Large intestine (tissue), 3 donors: ENCODE data around the gene ULK3. TPM values are rescaled to one million over a fixed set of nuclear protein-coding genes. Genes with fewer than 3 reads are reported as not detected.

ENCODE experiments used
- DNase-seq, 2 donors: peaks; one replicate each; pipeline versions ENCODE4 v3.0.0 to v3.0.0-alpha.2; 2013
- H3K27ac ChIP-seq: one replicate; pipeline ENCODE4 v1.5.1; 2013; ENCODE audit warnings: low read length
- H3K27me3 ChIP-seq: 2 replicates; pipeline ENCODE4 v1.6.1; 2013; ENCODE audit warnings: low read length; ENCODE audit not compliant: control insufficient read depth, insufficient read depth
- H3K36me3 ChIP-seq: 2 replicates; pipeline ENCODE4 v1.6.1; 2013; ENCODE audit warnings: low read length; ENCODE audit not compliant: control insufficient read depth, insufficient read depth
- H3K4me1 ChIP-seq: one replicate; pipeline ENCODE4 v1.6.1; 2013; ENCODE audit warnings: low read length; ENCODE audit not compliant: control insufficient read depth, insufficient read depth
- H3K4me3 ChIP-seq: one replicate; pipeline ENCODE4 v1.5.1; 2013; ENCODE audit warnings: low read length
- H3K9me3 ChIP-seq: one replicate; pipeline ENCODE4 v1.6.1; 2013; ENCODE audit warnings: mild to moderate bottlenecking, low read depth, low read length, moderate library complexity; ENCODE audit not compliant: control insufficient read depth
- WGBS: methylation state at CpG from one replicate; pipeline ENCODE4 v1.1.5; 2013; ENCODE audit warnings: low lambda C conversion rate; ENCODE audit not compliant: insufficient coverage; 5-methylcytosine and 5-hydroxymethylcytosine counted together
- polyA plus RNA-seq: library from polyadenylated mRNA; unstranded; fragments of 120-200 nt; gene quantifications from one replicate; pipeline ENCODE4 v1.2.1, GENCODE V29; 2013

The ULK3 gene
- polyA plus RNA-seq, 1 donor, result 83.8 TPM

DNA sequence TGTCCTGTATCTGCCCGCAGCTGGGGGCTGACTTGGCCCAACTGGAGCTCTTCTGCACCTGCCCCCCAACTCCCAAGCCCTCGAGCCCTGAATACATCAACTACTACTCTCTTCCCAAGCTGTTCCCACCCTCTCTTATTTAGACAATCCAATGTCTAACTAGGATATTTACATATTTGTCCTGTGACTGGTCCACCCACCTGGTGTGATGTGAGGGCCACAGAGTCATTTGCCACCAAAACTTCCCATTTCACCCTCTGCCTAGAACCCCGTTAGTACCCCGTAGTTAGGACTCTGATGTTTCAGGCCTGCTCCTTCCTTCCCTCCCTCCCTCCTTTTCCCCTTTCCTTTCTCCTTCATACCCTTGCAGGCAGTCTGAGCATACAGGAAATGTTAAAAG is 10.1 kb downstream of the ULK3 start:
- H3K27me3 ChIP-seq, result peaks cover 10% of the 10 kb centered on the region
- H3K27ac ChIP-seq, result no peak overlapping the region
- no CpG with 5 or more reads among the region's 4 CpGs for WGBS
- H3K4me1 ChIP-seq, result peaks cover 22% of the 10 kb centered on the region
- H3K4me3 ChIP-seq, result no peak overlapping the region
- peaks cover 24% of the 10 kb centered on the region for H3K36me3 ChIP-seq
- no peaks in the 10 kb centered on the region for H3K9me3 ChIP-seq
- no peak for DNase-seq

- Histone ChIP-seq H3K4me3 (no peak overlapping the region), H3K4me1 (peaks cover 23% of the 10 kb centered on the region), H3K9me3 (no peaks in the 10 kb centered on the region), H3K36me3 (peaks cover 16% of the 10 kb centered on the region), H3K27me3 (peaks cover 19% of the 10 kb centered on the region), H3K27ac (peak overlapping the region; percentile 39)
- no CpG with 5 or more reads among the region's 15 CpGs for WGBS
- DNase-seq, result peak; percentile 50 to 84
Observed at GRCh38 chr15:74831813-74832495, 11.0 kb downstream of the ULK3 start.

DNA sequence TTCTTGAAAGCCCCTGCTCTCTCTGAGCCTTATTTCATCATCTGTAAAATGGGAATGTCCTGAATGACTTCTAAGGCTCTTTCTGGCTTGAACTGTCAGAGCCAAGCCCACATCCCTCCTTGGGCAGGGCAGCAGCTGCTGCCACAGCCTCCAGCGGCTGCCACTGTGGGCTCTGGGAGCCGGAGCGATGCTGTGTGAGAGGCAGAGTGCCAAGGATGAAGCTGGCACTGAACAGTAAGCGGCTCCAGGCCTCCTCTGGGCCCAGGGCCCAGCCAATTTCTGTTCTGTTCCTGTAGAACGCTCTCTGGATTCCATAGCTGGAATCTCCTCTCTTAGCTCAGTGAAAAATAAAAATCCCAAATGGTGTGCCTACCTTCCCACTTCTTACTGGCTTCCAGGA is 12.1 kb downstream of the ULK3 start:
- Histone ChIP-seq H3K36me3 (peaks cover 5% of the 10 kb centered on the region), H3K4me3 (no peak overlapping the region), H3K9me3 (no peaks in the 10 kb centered on the region), H3K4me1 (peaks cover 30% of the 10 kb centered on the region), H3K27ac (no peak overlapping the region), H3K27me3 (peaks cover 27% of the 10 kb centered on the region)
- no CpG with 5 or more reads among the region's 5 CpGs for WGBS
- DNase-seq, result no peak

- no peak overlapping the region for H3K27ac ChIP-seq
- DNase-seq, result no peak
- WGBS, result no CpG with 5 or more reads among the region's 6 CpGs
- H3K4me1 ChIP-seq, result peaks cover 30% of the 10 kb centered on the region
- no peaks in the 10 kb centered on the region for H3K36me3 ChIP-seq
- H3K4me3 ChIP-seq, result no peak overlapping the region
- no peaks in the 10 kb centered on the region for H3K9me3 ChIP-seq
- H3K27me3 ChIP-seq, result peaks cover 36% of the 10 kb centered on the region
Observed at GRCh38 chr15:74829991-74830390, 13.0 kb downstream of the ULK3 start.

DNA sequence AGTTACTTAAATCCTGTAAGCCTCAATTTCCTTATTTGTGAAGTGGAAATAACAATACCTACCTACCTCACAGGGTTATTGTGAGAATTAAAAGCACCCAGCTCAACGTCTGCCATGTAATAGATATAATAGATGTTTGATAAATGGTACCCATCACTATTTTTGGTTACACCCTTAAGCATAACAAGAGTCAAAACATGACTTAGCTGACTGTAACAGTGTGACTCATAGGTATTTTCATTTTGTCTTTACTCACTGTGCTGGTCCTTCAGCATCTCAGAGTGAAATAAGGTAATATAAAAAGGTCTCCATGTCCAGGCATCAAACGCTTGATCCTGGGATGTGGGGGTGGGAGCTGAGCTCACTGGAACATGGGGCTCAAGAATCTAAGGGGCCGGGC is 13.5 kb downstream of the ULK3 start:
- Histone ChIP-seq H3K27me3 (peaks cover 41% of the 10 kb centered on the region), H3K9me3 (no peaks in the 10 kb centered on the region), H3K27ac (no peak overlapping the region), H3K4me3 (no peak overlapping the region), H3K36me3 (no peaks in the 10 kb centered on the region), H3K4me1 (peaks cover 30% of the 10 kb centered on the region)
- DNase-seq, result no peak
- no CpG with 5 or more reads among the region's 3 CpGs for WGBS

DNA sequence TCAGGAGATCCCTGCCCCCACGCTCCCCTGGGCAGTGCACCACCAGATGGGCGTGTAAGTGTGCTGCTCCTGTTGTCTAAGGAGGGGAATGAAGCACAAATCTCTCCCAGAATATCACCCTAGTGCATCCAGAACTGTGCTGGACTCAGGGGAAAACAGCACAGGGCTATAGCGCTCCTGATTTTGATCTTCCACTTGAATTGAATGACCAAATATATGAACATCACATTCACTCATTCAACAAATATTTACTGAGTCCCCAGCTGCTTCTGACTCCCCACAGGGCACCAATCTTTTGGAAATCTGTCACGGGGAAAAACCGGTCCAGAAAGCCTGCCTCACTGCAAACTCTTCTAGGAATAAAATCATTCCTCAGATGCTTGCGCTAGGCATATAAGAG is 14.1 kb downstream of the ULK3 start:
- Histone ChIP-seq H3K9me3 (no peaks in the 10 kb centered on the region), H3K4me3 (no peak overlapping the region), H3K4me1 (peaks cover 30% of the 10 kb centered on the region), H3K27me3 (peaks cover 47% of the 10 kb centered on the region), H3K36me3 (no peaks in the 10 kb centered on the region), H3K27ac (no peak overlapping the region)
- WGBS, result 0% methylated on average over 1 of the region's 6 CpGs
- no peak for DNase-seq

DNA sequence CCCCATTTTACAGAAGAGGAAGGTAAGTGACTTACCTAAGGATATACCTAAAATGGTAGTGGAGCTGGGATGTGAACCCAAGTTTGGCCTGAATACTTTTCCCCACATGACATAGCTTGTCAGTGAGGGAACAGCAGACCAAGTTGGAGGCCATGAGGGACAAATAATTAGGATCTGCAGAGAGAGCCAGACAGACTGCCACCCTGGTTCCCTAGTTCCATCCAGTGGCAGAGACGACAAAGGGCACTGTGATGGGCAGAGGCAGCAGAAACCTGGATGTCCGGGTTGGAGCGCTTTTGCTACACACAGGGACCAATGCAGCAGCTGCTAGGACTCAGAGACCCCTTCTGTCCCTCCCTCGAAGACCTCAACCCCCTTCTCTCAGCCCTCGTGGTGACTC is 15.3 kb downstream of the ULK3 start:
- H3K4me3 ChIP-seq, result no peak overlapping the region
- peaks cover 49% of the 10 kb centered on the region for H3K27me3 ChIP-seq
- peaks cover 24% of the 10 kb centered on the region for H3K4me1 ChIP-seq
- no peaks in the 10 kb centered on the region for H3K36me3 ChIP-seq
- H3K27ac ChIP-seq, result no peak overlapping the region
- no peak for DNase-seq
- no peaks in the 10 kb centered on the region for H3K9me3 ChIP-seq
- no CpG with 5 or more reads among the region's 5 CpGs for WGBS

GRCh38 chr15:74826921-74827320 is 16.0 kb downstream of the ULK3 start:
- Histone ChIP-seq H3K27ac (no peak overlapping the region), H3K27me3 (peaks cover 49% of the 10 kb centered on the region), H3K9me3 (no peaks in the 10 kb centered on the region), H3K4me3 (no peak overlapping the region), H3K4me1 (peaks cover 17% of the 10 kb centered on the region), H3K36me3 (no peaks in the 10 kb centered on the region)
- WGBS, result no CpG with 5 or more reads among the region's 21 CpGs
- DNase-seq, result no peak

DNA sequence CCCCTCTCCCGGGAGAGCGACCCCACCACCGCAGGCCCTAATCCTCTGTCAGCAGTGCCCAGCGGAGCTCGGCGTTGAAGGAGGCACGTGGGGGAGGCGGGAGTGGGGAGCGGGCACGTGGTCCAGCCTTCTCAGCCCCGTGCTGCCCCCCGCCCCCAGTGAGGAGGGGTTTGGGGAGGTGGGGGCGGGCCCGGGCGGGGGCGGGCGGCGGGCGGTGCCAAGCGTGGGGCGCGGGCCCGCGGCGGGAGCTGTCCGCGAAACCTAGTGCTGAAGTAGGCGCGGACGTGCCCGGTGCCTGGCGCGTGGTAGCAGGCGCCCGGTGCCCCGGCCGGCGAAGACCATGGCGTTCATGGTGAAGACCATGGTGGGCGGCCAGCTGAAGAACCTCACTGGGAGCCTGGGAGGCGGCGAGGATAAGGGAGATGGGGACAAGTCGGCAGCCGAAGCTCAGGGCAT is 16.6 kb downstream of the ULK3 start, which contains the start of gene CPLX3:
Gene CPLX3, plus strand, starts transcription at position 264 of the 456 bp plus-strand sequence. Its CDS starts 77 bp downstream, at position 341.
- Histone ChIP-seq H3K36me3 (no peaks in the 10 kb centered on the region), H3K4me1 (peaks cover 12% of the 10 kb centered on the region), H3K27ac (no peak within 1 kb of the TSS), H3K9me3 (no peaks in the 10 kb centered on the region), H3K27me3 (peaks cover 49% of the 10 kb centered on the region), H3K4me3 (no peak within 1 kb of the TSS)
- no CpG with 5 or more reads among the region's 44 CpGs for WGBS
- peak in 1 of 2 donors; percentile 29 for DNase-seq

GRCh38 chr15:74825866-74826265 is 17.1 kb downstream of the ULK3 start:
- Histone ChIP-seq H3K4me3 (no peak overlapping the region), H3K27me3 (peaks cover 49% of the 10 kb centered on the region), H3K9me3 (no peaks in the 10 kb centered on the region), H3K4me1 (peaks cover 9% of the 10 kb centered on the region), H3K36me3 (no peaks in the 10 kb centered on the region), H3K27ac (no peak overlapping the region)
- DNase-seq, result no peak
- no CpG with 5 or more reads among the region's 10 CpGs for WGBS

DNA sequence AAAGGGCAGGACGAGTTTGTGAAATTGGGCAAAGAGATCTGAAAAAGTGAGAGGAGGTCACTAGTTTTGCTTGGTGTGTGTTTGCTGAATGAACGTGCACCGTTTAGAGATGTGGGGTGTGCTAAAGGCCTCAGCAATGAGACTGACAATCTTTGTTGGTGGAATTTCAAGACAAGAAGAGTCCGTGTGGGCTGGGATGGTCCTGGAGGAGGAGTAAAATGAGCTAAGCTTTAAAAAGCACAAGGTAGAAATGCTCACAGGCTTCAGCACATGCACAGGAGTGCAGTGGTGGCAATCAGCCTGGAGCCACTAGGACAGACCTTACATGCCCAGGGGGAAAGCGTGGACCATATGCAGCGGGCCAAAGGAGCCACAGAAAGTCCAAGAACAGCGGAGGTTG is 18.0 kb downstream of the ULK3 start:
- no peaks in the 10 kb centered on the region for H3K9me3 ChIP-seq
- H3K4me1 ChIP-seq, result peaks cover 9% of the 10 kb centered on the region
- H3K27ac ChIP-seq, result no peak overlapping the region
- WGBS, result 88% methylated on average over 1 of the region's 7 CpGs
- H3K27me3 ChIP-seq, result peaks cover 49% of the 10 kb centered on the region
- DNase-seq, result no peak
- no peak overlapping the region for H3K4me3 ChIP-seq
- H3K36me3 ChIP-seq, result no peaks in the 10 kb centered on the region
